Nephron progenitor cell (in vitro differentiated cells): ENCODE results near the gene UQCR10.
A peak's percentile ranks its signal among the peaks of the same experiment; 100 is the strongest.

Source experiments
- DNase-seq: peaks from one replicate; pipeline ENCODE4 v3.0.0; 2021
- H3K27ac Mint-ChIP-seq: 2 replicates; pipeline ENCODE4 v1.8.0; 2021; ENCODE audit warnings: mild to moderate bottlenecking, moderate library complexity, mixed read lengths
- H3K27me3 Mint-ChIP-seq: 2 replicates; pipeline ENCODE4 v1.8.0; 2021; ENCODE audit warnings: mild to moderate bottlenecking, low read depth, mixed read lengths; ENCODE audit not compliant: poor library complexity
- H3K36me3 Mint-ChIP-seq: 2 replicates; pipeline ENCODE4 v1.8.0; 2021; ENCODE audit warnings: low read depth, mixed read lengths
- H3K4me1 Mint-ChIP-seq: 2 replicates; pipeline ENCODE4 v1.8.0; 2021; ENCODE audit warnings: mixed read lengths
- H3K4me3 Mint-ChIP-seq: 2 replicates; pipeline ENCODE4 v1.8.0; 2021; ENCODE audit warnings: mild to moderate bottlenecking, moderate library complexity, mixed read lengths
- H3K9me3 Mint-ChIP-seq: 2 replicates; pipeline ENCODE4 v1.8.0; 2021; ENCODE audit warnings: mild to moderate bottlenecking, moderate library complexity, mixed read lengths
- TF ChIP-seq, protein P1 (sequence below): fragments of 200-600 bp; sonication (generic); IDR thresholded peaks from 2 replicates; pipeline ENCODE4 v1.5.0; 2021; ENCODE audit warnings: antibody characterized with exemption

The UQCR10 gene

DNA sequence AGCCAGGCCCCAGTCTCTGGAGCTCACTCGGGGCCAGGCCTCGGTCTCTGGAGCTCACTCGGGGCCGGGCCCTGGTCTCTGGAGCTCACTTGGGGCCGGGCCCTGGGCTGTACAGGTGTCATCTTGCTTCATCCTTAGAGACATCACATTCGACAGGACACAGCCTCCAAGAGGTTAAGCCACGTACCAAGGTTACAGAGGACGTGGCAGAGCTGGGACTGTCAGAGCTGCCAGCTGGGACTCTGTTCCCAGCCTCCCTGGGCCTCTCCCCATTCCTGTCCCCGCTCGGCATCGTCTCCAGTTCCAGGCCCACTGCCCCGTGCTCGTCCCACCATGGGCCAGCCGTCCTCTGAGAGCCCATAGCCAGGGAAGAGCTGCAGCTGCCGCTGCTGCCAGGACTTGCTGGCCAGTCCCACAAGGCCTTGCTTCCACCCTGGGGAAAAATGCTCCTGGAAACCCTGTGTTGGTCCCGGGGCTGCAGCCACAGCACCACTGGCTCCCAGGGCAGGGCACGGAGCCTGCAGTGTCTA lies 27.8 kb upstream of the UQCR10 start:
- DNase-seq, result no peak
- no peak overlapping the region for H3K27ac Mint-ChIP-seq
- TF ChIP-seq, protein P1, sequence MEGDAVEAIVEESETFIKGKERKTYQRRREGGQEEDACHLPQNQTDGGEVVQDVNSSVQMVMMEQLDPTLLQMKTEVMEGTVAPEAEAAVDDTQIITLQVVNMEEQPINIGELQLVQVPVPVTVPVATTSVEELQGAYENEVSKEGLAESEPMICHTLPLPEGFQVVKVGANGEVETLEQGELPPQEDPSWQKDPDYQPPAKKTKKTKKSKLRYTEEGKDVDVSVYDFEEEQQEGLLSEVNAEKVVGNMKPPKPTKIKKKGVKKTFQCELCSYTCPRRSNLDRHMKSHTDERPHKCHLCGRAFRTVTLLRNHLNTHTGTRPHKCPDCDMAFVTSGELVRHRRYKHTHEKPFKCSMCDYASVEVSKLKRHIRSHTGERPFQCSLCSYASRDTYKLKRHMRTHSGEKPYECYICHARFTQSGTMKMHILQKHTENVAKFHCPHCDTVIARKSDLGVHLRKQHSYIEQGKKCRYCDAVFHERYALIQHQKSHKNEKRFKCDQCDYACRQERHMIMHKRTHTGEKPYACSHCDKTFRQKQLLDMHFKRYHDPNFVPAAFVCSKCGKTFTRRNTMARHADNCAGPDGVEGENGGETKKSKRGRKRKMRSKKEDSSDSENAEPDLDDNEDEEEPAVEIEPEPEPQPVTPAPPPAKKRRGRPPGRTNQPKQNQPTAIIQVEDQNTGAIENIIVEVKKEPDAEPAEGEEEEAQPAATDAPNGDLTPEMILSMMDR, result no peak
- peaks cover 8% of the 10 kb centered on the region for H3K27me3 Mint-ChIP-seq
- H3K36me3 Mint-ChIP-seq, result peaks cover 14% of the 10 kb centered on the region
- no peaks in the 10 kb centered on the region for H3K9me3 Mint-ChIP-seq
- H3K4me1 Mint-ChIP-seq, result peaks cover 7% of the 10 kb centered on the region
- H3K4me3 Mint-ChIP-seq, result no peak overlapping the region

DNA sequence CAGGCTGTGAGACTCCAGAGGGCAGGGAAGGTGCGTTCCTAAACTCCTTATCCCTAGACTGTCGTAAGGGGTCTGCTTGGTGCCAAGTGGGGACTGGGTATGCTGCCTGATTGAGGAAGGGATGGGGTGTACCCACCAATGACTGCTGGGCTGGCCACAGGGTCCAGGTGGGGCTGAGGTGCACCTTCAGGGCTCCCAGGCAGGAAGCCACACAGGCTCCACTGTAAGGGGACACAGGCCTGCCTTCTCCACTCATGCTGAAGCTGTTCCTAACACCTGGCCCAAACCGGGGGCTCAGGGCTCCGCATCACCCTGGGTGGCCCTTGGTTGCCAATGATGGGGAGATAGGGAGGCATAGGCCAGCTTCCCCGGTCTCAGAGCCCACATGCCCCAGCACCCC lies 27.0 kb upstream of the UQCR10 start:
- DNase-seq, result no peak
- TF ChIP-seq, protein P1, result no peak
- no peak overlapping the region for H3K4me3 Mint-ChIP-seq
- H3K27me3 Mint-ChIP-seq, result peaks cover 5% of the 10 kb centered on the region
- no peaks in the 10 kb centered on the region for H3K9me3 Mint-ChIP-seq
- H3K36me3 Mint-ChIP-seq, result peaks cover 14% of the 10 kb centered on the region
- no peak overlapping the region for H3K27ac Mint-ChIP-seq
- H3K4me1 Mint-ChIP-seq, result peaks cover 6% of the 10 kb centered on the region

DNA sequence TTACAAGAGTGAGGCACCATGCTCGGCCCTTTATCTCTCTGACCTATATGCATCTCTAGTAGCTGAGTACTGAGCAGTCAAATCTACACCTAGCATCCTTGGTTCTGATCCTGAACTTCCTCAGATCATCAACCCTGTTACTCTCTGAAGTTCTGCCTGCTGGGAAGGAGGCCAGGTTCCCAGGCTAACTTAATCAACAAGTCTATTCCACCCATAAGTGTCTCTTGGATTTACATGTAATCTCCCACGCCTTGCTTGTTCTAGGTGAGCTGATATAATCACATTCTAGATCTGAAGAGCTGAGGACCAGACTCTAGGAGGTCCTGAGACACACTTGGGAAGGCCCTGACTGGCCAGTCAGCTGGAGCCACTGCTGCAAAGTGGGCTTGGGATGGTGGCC lies 25.2 kb upstream of the UQCR10 start:
- Mint-ChIP-seq H3K4me1 (peaks cover 11% of the 10 kb centered on the region), H3K4me3 (no peak overlapping the region), H3K9me3 (no peaks in the 10 kb centered on the region), H3K27me3 (no peaks in the 10 kb centered on the region), H3K27ac (no peak overlapping the region), H3K36me3 (peaks cover 19% of the 10 kb centered on the region)
- TF ChIP-seq, protein P1, result no peak
- DNase-seq, result no peak

DNA sequence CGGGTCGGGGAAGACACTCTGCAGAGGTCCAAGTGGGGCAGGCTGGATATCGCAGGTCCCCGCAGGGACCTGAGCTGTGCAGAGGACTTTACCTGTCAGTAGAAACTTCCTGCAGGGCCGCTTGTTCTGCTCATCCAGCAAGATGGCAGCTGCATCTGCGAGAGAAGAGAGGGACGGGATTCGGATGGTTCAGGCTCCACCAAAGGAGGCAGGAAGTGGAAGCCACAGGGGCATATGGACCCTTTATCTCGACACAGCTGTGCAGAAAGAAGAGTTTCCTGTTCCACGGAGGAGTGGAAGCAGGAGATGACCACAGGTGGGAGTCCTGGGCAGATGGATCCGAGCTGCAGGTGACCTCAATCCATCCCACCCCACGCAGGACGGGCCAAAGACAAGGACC lies 24.8 kb upstream of the UQCR10 start:
- Mint-ChIP-seq H3K4me3 (no peak overlapping the region), H3K27ac (no peak overlapping the region), H3K27me3 (no peaks in the 10 kb centered on the region), H3K9me3 (no peaks in the 10 kb centered on the region), H3K4me1 (peaks cover 11% of the 10 kb centered on the region), H3K36me3 (peaks cover 19% of the 10 kb centered on the region)
- DNase-seq, result no peak
- TF ChIP-seq, protein P1, result no peak

DNA sequence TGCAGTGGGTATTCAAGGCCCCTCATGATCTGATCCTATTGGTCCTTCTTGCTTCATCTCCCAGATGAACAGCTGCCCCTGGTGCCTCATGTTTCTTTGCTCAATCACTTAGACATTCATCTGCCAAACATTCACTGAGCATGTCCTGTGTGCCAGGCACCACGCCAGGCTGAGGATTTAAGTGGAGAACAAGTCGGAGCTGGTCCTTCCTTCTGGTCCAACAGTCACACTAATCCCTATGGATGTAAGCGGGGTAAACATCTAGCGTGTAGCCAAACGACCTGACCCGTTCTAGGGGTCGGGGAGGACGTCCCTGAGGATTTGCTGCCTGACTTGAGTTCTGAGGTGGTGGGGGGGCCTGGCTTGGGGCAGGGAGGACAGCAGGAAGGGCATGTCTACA lies 22.3 kb upstream of the UQCR10 start:
- H3K27ac Mint-ChIP-seq, result peak overlapping the region; percentile 54
- no peaks in the 10 kb centered on the region for H3K9me3 Mint-ChIP-seq

DNA sequence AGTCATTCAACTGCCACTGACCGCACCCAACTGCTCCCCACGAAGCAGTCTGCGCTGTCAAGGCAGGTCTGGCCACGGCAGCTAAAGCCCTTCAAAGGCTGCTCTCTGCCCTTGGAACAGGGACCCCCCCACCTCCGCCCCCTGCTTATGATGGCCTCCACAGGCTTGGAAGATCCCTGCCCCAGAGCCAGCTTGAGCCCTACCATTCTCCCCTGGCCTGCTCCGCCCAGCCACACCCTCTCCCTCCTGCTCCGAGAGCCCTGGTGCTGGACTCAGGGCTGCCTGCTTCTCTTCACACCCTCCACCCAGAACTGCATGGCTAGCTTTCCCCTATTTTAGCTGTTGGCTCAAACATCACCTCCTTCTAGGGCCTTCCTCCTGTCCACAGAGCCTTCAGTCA lies 19.3 kb upstream of the UQCR10 start:
- H3K4me1 Mint-ChIP-seq, result peaks cover 21% of the 10 kb centered on the region
- no peaks in the 10 kb centered on the region for H3K9me3 Mint-ChIP-seq
- peaks cover 5% of the 10 kb centered on the region for H3K36me3 Mint-ChIP-seq
- H3K4me3 Mint-ChIP-seq, result no peak overlapping the region
- TF ChIP-seq, protein P1, result no peak
- H3K27ac Mint-ChIP-seq, result no peak overlapping the region
- DNase-seq, result no peak
- no peaks in the 10 kb centered on the region for H3K27me3 Mint-ChIP-seq

More for the DNA sequence above, 22.3 kb upstream of the UQCR10 start:
- Mint-ChIP-seq H3K36me3 (peaks cover 14% of the 10 kb centered on the region), H3K4me1 (peaks cover 21% of the 10 kb centered on the region), H3K27me3 (no peaks in the 10 kb centered on the region), H3K4me3 (no peak overlapping the region)
- TF ChIP-seq, protein P1, result no peak
- no peak for DNase-seq
